GM12892 (cell line): ENCODE measurements around the gene SPATA3.
A peak's percentile ranks its signal among the peaks of the same experiment; 100 is the strongest.

ENCODE experiments used
- DNase-seq: peaks from one replicate; pipeline ENCODE4 v3.0.0; 2011; ENCODE audit not compliant: insufficient read length
- FAIRE-seq: peaks from 2 replicates; lab custom pipeline; 2011; peaks lifted over from hg19 to GRCh38; lab: Jason Lieb, UNC
- POLR2A ChIP-seq: IDR thresholded peaks from 2 replicates; pipeline ENCODE4 v1.6.1; 2011; ENCODE audit warnings: low read depth, low read length, control low read depth
- POLR2AphosphoS5 ChIP-seq: IDR thresholded peaks from 2 replicates; pipeline ENCODE4 v1.6.1; 2011; ENCODE audit warnings: low read depth, low read length, control low read depth
- TAF1 ChIP-seq: IDR thresholded peaks from 2 replicates; pipeline ENCODE4 v1.6.1; 2011; ENCODE audit warnings: low read depth, mild to moderate bottlenecking, control low read depth, low read length, borderline replicate concordance

SPATA3 gene

GRCh38 chr2:230986520-230987136, 9.3 kb upstream of the SPATA3 start:
- no peak for DNase-seq
- TF ChIP-seq POLR2AphosphoS5 = no peak; the same call in 1 of the 2 replicates
- TF ChIP-seq POLR2A = peak; percentile 36
- no peak for TF ChIP-seq TAF1
- FAIRE-seq = peak; percentile 93

- peak; percentile 9 for FAIRE-seq
- TF ChIP-seq POLR2A (no peak), TAF1 (no peak), POLR2AphosphoS5 (no peak; the same call in 1 of the 2 replicates)
These were observed 8.5 kb upstream of the SPATA3 start for GRCh38 chr2:230987137-230988020.

DNA sequence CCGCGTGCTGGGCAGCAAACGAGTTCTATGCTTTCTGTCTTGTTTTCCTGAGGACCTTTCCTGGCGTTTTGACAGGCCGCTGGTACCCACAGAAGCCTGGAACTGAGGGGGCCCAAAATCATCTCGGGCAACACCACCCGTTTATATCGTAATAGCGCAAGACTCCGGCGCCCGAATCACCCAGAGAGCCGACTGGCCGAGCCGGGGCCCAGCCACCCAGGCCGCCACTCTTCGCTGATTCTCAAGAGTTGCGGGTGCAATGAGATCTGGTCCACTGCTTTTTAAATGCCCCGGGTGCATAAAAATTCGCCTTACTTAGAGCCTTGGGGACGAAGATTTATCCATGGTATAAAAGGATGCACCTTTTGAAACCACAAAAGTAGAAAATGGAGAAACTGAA, 6.2 kb upstream of the SPATA3 start:
- FAIRE-seq (no peak), DNase-seq (no peak)
- TF ChIP-seq POLR2A (no peak), TAF1 (no peak), POLR2AphosphoS5 (no peak)

More at GRCh38 chr2:230987137-230988020, 8.5 kb upstream of the SPATA3 start:
- DNase-seq = peak; percentile 86

DNA sequence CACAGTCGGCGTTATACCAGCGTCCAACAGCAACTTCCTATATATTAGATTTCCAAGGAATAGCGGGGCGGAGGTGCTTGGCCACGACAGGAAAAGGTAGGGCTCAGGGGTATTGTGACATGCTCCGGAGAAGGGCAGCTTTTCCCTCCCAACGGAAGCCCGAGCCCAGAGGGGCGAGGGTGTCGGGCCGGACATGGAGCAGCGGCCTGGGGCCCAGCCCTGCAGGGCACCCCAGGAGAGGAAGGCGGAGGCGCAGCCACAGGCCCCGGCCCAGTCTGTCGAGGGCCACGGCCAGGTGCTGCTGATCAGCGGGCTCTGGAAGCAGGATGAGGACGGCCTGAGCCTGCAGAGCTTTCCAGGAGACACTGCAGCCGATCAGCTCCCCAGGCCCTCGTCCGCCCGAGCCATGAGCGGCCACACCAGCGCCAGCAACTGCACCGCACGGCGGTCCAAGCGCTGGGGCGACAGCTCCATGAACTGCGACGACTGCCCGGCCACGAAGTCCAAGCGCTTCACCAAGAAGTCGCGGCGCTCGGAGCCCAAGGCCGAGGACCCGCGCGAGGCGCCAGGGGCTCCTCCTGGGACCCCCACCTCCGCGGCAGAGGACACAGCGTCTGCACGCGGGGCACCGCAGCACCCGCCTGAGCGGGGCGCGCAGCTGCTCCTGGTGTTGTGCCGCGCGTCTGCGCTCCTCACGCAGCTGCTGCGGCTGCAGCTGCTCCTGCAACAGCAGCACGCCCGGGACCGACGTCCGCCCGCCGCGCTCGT, 5.6 kb upstream of the SPATA3 start:
- FAIRE-seq = no peak
- no peak for DNase-seq
- TF ChIP-seq POLR2A (no peak), TAF1 (no peak), POLR2AphosphoS5 (no peak)

DNA sequence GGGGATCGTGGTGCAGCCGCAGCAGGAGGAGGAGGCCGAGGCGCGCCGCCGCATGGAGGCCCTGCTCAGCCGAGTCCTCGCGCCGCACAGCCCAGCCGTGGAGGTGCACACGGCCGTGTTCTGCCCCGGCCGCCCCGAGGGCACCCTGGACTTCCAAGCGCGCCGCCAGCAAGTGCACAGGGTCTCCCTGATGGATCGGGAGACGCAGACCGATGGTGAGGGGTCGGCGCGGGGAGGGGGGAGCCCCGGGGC, 5.1 kb upstream of the SPATA3 start:
- DNase-seq (no peak), FAIRE-seq (no peak)
- no peak for TF ChIP-seq POLR2AphosphoS5
- no peak for TF ChIP-seq POLR2A
- no peak for TF ChIP-seq TAF1

GRCh38 chr2:230991598-230991997, 4.3 kb upstream of the SPATA3 start:
- no peak for TF ChIP-seq TAF1
- TF ChIP-seq POLR2A = no peak
- FAIRE-seq = no peak
- no peak for DNase-seq

- DNase-seq = no peak
- TF ChIP-seq TAF1 = no peak
- no peak for TF ChIP-seq POLR2A
- TF ChIP-seq POLR2AphosphoS5 = no peak
- FAIRE-seq = no peak
These were observed 740 bp downstream of the SPATA3 start for GRCh38 chr2:230996661-230997060.

DNA sequence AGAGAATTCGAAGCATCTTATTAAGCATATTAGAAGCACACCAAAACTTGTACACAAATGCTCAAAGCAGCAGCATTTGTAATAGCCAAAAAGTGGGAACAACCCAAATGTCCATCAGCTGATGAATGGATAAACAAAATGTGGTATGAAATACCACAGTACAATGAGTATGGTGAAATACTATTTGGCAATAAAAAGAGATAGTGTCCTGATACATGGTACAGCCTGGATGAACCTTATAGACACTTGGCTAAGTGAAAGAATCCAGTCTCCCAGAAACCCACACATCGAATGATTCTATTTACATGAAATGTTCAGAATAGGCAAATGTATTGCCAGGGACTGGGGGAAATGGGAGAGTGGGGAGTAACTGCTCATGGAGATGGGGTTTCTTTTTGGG, 3.0 kb downstream of the SPATA3 start:
- FAIRE-seq (no peak), DNase-seq (no peak)
- TF ChIP-seq POLR2A = no peak
- TF ChIP-seq TAF1 = no peak
- no peak for TF ChIP-seq POLR2AphosphoS5

DNA sequence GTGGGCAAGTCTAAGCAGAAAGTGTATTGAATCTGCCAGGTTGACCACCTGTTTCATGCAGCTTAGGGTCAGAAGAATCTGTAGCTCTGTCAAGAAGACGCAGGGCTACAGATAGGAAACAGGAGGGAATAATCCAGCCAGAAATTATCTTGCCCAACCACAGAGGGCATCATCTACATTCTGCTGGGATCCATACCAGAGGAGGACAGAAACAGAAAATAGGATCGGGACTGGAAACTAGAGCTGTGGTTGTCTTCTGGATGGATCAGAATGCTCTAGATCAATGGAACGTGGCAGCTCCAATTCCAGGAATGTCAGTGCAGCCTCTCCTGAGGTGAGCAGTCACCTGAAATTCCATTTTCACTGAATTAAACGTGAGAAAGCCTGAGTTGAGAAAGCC, 3.6 kb downstream of the SPATA3 start:
- DNase-seq (no peak), FAIRE-seq (no peak)
- TF ChIP-seq POLR2A (no peak), TAF1 (no peak)

- no peak for TF ChIP-seq POLR2AphosphoS5
- TF ChIP-seq POLR2A = no peak
- TF ChIP-seq TAF1 = no peak
- no peak for DNase-seq
- FAIRE-seq = no peak
These were observed 4.4 kb downstream of the SPATA3 start for GRCh38 chr2:231000211-231000904.

DNA sequence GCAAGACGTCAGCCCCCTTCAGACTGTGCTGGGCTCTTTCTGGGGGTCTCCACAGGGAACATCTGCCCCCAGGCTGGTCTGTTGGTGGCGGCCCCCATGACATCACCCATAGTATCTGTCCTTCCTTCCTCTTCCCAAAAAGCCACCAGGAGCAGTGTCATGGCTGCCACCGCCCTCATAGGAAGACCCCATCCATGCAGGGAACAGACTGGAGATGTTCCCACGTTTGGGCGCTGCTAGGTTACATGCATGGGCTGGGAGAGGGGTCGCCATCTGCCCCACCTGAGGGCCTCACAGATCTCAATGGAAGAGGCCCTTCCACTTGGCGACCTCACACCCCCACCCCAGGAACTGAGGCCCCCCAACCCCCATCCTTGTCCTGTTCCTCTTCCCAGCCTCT, 5.1 kb downstream of the SPATA3 start:
- TF ChIP-seq POLR2A = no peak
- no peak for TF ChIP-seq POLR2AphosphoS5
- no peak for TF ChIP-seq TAF1
- FAIRE-seq (no peak), DNase-seq (no peak)
